C4-2B (cell line): ENCODE data around the gene YIPF2.

Source experiments
- CTCF ChIP-seq: fragments of 450-650 bp; conservative IDR thresholded peaks from 2 replicates; pipeline ENCODE4 v1.5.1; 2017; ENCODE audit warnings: mild to moderate bottlenecking
- ZFX ChIP-seq: fragments of 450-650 bp; IDR thresholded peaks from 2 replicates; pipeline ENCODE4 v1.6.1; 2017

GRCh38 chr19:10977742-10978092 lies 49.3 kb upstream of the YIPF2 start:
- no peak for TF ChIP-seq CTCF
- TF ChIP-seq ZFX = no peak
